ENCODE results near the gene DHX15.

The DHX15 gene

GRCh38 chr4:24560868-24561368 lies 23.4 kb downstream of the DHX15 start:
- H3K18ac ChIP-seq (ENCODE audit: low read length), result no peak overlapping the region
- no peak overlapping the region for H3K23ac ChIP-seq (ENCODE audit: low read length)
- H3K27me3 ChIP-seq (ENCODE audit: insufficient read depth, low read length, poor library complexity), result no peaks in the 10 kb centered on the region
- no peak overlapping the region for H2AK5ac ChIP-seq (ENCODE audit: low read length)
- H3K4ac ChIP-seq (ENCODE audit: low read depth, low read length), result no peak overlapping the region
- no peak overlapping the region for H3K9ac ChIP-seq (ENCODE audit: low read length)
- no peak overlapping the region for H2BK5ac ChIP-seq (ENCODE audit: low read length)
- H3K79me2 ChIP-seq (ENCODE audit: control insufficient read depth, insufficient read depth, low read length), result peaks cover 80% of the 10 kb centered on the region
- H3K4me3 ChIP-seq (ENCODE audit: low read length), result no peak overlapping the region
- no peak overlapping the region for H2BK120ac ChIP-seq (ENCODE audit: low read depth, low read length)
- no CpG with 5 or more reads among the region's 3 CpGs for WGBS (ENCODE audit: extremely low coverage, insufficient coverage, low lambda C conversion rate)
- no peak overlapping the region for H4K8ac ChIP-seq (ENCODE audit: low read depth, low read length)
- H3K56ac ChIP-seq (ENCODE audit: low read length), result no peak overlapping the region
- peaks cover 2% of the 10 kb centered on the region for H3K79me1 ChIP-seq (ENCODE audit: low read length)
- DNase-seq, result no peak
- no peaks in the 10 kb centered on the region for H3K36me3 ChIP-seq (ENCODE audit: control insufficient read depth, insufficient read depth, low read length)
- no peak overlapping the region for H2BK15ac ChIP-seq (replicated peaks; ENCODE audit: low read depth)
- no peak overlapping the region for H3K27ac ChIP-seq (ENCODE audit: low read depth, low read length)
- H4K5ac ChIP-seq (ENCODE audit: low read length), result no peak overlapping the region
- no peaks in the 10 kb centered on the region for H3K4me1 ChIP-seq (ENCODE audit: control insufficient read depth, low read depth, low read length)
- H3K4me2 ChIP-seq (ENCODE audit: low read length), result no peak overlapping the region

DNA sequence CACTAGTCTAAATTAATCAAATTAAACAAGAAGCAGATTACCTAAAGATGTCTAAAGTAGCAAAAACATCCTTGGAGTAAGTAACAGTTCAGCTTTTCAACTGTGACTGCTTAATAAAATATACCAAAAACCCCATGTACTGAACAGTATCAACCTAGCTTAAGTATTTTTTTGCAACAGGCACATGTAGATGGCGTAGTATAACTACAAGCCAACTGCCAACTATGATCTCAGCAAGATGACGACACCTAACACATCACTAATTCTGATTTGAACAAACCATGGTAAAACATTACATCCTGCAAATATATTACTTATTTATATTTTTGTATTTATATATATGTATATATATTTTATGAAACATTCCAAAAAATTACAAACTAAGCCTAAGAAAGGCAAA lies 24.5 kb downstream of the DHX15 start:
- no peak overlapping the region for H4K8ac ChIP-seq (ENCODE audit: low read depth, low read length)
- H4K5ac ChIP-seq (ENCODE audit: low read length), result no peak overlapping the region
- H3K23ac ChIP-seq (ENCODE audit: low read length), result no peak overlapping the region
- no peak overlapping the region for H2BK15ac ChIP-seq (replicated peaks; ENCODE audit: low read depth)
- WGBS (ENCODE audit: extremely low coverage, insufficient coverage, low lambda C conversion rate), result no CpG with 5 or more reads among the region's 2 CpGs
- no peak overlapping the region for H3K27ac ChIP-seq (ENCODE audit: low read depth, low read length)
- H3K18ac ChIP-seq (ENCODE audit: low read length), result no peak overlapping the region
- H2AK5ac ChIP-seq (ENCODE audit: low read length), result no peak overlapping the region
- no peak overlapping the region for H3K4me3 ChIP-seq (ENCODE audit: low read length)
- peaks cover 76% of the 10 kb centered on the region for H3K79me2 ChIP-seq (ENCODE audit: control insufficient read depth, insufficient read depth, low read length)
- no peaks in the 10 kb centered on the region for H3K4me1 ChIP-seq (ENCODE audit: control insufficient read depth, low read depth, low read length)
- H3K27me3 ChIP-seq (ENCODE audit: insufficient read depth, low read length, poor library complexity), result no peaks in the 10 kb centered on the region
- H3K56ac ChIP-seq (ENCODE audit: low read length), result no peak overlapping the region
- H3K9ac ChIP-seq (ENCODE audit: low read length), result no peak overlapping the region
- H3K79me1 ChIP-seq (ENCODE audit: low read length), result no peaks in the 10 kb centered on the region
- DNase-seq, result no peak
- no peak overlapping the region for H2BK120ac ChIP-seq (ENCODE audit: low read depth, low read length)
- H3K4ac ChIP-seq (ENCODE audit: low read depth, low read length), result no peak overlapping the region
- no peaks in the 10 kb centered on the region for H3K36me3 ChIP-seq (ENCODE audit: control insufficient read depth, insufficient read depth, low read length)
- H3K4me2 ChIP-seq (ENCODE audit: low read length), result no peak overlapping the region
- H2BK5ac ChIP-seq (ENCODE audit: low read length), result no peak overlapping the region

DNA sequence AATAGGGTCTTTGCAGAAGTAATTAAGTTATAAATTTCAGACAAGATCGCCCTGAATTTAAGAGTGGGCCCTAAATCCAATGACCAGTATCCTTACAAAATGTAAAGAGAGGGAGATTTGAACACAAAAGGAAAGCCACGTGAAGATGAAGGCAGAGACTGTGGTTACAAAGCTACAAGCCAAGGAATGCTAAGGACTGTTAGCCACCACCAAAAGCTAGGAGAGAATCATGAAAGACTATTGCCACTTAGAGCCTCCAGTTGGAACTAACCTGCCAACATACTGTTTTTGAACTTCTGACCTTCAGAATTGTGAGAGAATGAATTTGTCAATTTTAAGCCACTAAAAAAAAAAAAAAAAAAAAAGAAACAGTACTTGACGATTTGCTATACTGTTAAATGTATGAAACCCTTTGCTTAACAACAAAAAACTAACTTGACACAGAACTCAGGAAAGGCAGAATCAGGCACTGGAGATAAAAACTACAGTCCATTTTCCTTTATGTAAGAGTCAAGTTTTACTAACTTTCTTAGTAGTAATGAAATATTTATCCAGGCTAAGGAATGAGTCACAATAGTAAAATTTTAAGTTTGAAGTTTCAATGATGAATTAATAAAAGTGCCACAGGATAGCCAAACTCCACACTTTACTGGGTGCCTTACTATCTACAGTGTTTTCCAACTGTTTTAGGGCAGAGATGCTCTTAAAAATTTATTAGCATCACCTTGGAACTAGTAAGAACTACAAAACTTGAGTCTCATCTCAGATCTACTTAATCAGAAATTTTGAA lies 25.1 kb downstream of the DHX15 start:
- no peak for DNase-seq
- Histone ChIP-seq H3K56ac (ENCODE audit: low read length) (no peak overlapping the region), H3K79me2 (ENCODE audit: control insufficient read depth, insufficient read depth, low read length) (peaks cover 74% of the 10 kb centered on the region), H3K27me3 (ENCODE audit: insufficient read depth, low read length, poor library complexity) (no peaks in the 10 kb centered on the region), H3K18ac (ENCODE audit: low read length) (no peak overlapping the region), H3K23ac (ENCODE audit: low read length) (no peak overlapping the region), H3K9ac (ENCODE audit: low read length) (no peak overlapping the region), H3K4me3 (ENCODE audit: low read length) (no peak overlapping the region), H3K36me3 (ENCODE audit: control insufficient read depth, insufficient read depth, low read length) (no peaks in the 10 kb centered on the region), H3K4ac (ENCODE audit: low read depth, low read length) (no peak overlapping the region), H3K27ac (ENCODE audit: low read depth, low read length) (no peak overlapping the region), H4K5ac (ENCODE audit: low read length) (no peak overlapping the region), H4K8ac (ENCODE audit: low read depth, low read length) (no peak overlapping the region), H2BK5ac (ENCODE audit: low read length) (no peak overlapping the region), H3K79me1 (ENCODE audit: low read length) (no peaks in the 10 kb centered on the region), H2BK120ac (ENCODE audit: low read depth, low read length) (no peak overlapping the region), H2AK5ac (ENCODE audit: low read length) (no peak overlapping the region), H3K4me1 (ENCODE audit: control insufficient read depth, low read depth, low read length) (no peaks in the 10 kb centered on the region), H2BK15ac (replicated peaks; ENCODE audit: low read depth) (no peak overlapping the region), H3K4me2 (ENCODE audit: low read length) (no peak overlapping the region)
- WGBS (ENCODE audit: extremely low coverage, insufficient coverage, low lambda C conversion rate), result no CpG with 5 or more reads among the region's 3 CpGs

DNA sequence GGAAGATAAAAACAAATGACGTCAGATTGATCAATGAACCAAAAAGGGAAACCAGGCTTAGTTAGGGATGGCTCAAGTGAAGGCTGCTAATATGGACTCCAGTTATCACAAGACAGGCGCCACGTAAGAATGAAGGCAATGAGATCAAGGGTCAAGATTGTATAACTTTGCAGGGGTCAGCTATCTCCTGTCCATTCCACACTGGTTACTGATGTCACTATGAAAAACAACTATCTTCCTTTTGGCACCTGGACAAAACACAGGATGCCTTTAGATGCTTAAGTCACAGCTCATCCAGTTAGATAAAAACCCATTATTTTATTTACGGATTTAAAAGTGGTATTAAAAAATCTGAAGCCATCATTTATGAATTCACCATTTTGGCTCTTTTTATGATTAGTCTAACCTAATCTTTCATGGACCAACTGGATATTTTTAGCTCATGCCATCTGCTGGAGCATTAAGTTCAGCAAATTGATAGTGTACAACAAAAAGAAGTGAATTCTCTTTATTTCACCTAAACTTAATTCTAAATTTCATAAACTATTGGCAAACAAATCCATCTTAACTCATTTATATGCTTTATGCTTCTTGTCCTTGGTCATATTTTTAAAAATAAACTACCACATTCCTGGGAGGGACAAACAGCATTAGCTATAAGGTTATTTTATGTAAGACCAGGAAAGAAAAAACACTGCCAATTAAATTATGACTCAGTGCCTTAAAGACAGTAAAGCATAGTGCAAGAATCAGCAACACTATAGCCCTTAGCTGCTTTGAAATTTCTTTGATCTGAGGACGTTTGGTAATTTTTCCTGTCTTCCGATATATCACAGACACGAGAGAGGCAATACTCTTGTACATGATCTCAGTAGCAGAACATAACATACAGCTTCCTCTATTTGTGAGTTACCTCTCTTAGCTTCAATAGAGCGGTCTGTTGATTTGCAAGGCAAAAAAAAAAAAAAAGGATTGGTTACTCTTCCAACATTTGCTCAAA lies 27.0 kb downstream of the DHX15 start:
- Histone ChIP-seq H3K27ac (ENCODE audit: low read depth, low read length) (no peak overlapping the region), H2BK5ac (ENCODE audit: low read length) (no peak overlapping the region), H2BK15ac (replicated peaks; ENCODE audit: low read depth) (no peak overlapping the region), H3K4me3 (ENCODE audit: low read length) (no peak overlapping the region), H4K5ac (ENCODE audit: low read length) (no peak overlapping the region), H3K27me3 (ENCODE audit: insufficient read depth, low read length, poor library complexity) (no peaks in the 10 kb centered on the region), H4K8ac (ENCODE audit: low read depth, low read length) (no peak overlapping the region), H3K4me2 (ENCODE audit: low read length) (no peak overlapping the region), H3K9ac (ENCODE audit: low read length) (no peak overlapping the region), H3K79me1 (ENCODE audit: low read length) (no peaks in the 10 kb centered on the region), H3K18ac (ENCODE audit: low read length) (no peak overlapping the region), H3K4me1 (ENCODE audit: control insufficient read depth, low read depth, low read length) (no peaks in the 10 kb centered on the region), H3K79me2 (ENCODE audit: control insufficient read depth, insufficient read depth, low read length) (peaks cover 73% of the 10 kb centered on the region), H3K23ac (ENCODE audit: low read length) (no peak overlapping the region), H3K4ac (ENCODE audit: low read depth, low read length) (no peak overlapping the region), H3K56ac (ENCODE audit: low read length) (no peak overlapping the region), H2BK120ac (ENCODE audit: low read depth, low read length) (no peak overlapping the region), H3K36me3 (ENCODE audit: control insufficient read depth, insufficient read depth, low read length) (no peaks in the 10 kb centered on the region), H2AK5ac (ENCODE audit: low read length) (no peak overlapping the region)
- DNase-seq, result no peak
- no CpG with 5 or more reads among the region's 8 CpGs for WGBS (ENCODE audit: extremely low coverage, insufficient coverage, low lambda C conversion rate)

DNA sequence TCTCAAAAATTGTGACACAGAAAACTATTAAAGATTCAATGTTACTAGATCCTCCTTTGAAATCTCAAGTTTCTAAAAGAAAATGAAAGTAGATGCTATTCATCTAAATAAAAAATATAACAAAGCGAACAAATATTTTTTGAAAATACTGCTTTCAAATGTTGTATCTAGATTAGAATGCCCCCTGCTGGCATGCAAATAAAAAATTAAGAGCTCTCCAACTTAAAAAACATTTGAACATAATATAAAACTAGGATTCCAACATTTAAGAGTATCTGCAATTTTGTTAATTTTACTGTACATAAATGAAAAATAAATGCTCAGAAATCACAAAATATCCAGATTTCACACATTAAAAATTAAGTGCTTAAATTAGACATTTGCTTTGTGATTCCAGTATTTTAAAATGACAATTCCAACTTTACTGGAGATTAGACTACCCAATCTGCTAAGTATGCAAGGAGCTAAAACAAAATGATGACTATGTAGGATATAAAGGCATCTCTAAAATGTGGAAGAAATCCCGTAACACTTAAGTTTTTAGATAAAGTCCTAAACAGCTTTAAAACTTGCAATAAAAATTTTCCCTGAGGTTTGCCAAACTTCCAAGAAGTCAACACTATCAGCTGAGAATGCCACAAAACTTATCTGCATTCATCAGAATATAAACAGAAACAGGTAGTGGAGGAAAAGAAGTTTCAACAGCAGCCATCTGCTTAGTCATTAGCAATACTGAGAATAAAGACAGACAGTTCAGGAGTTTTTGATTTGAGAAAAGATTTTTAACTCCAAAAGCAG lies 32.7 kb downstream of the DHX15 start:
- H3K9ac ChIP-seq (ENCODE audit: low read length), result no peak overlapping the region
- peaks cover 1% of the 10 kb centered on the region for H3K79me1 ChIP-seq (ENCODE audit: low read length)
- H2BK15ac ChIP-seq (replicated peaks; ENCODE audit: low read depth), result no peak overlapping the region
- no peak for DNase-seq
- no peak overlapping the region for H3K56ac ChIP-seq (ENCODE audit: low read length)
- no peak overlapping the region for H3K18ac ChIP-seq (ENCODE audit: low read length)
- H3K4me2 ChIP-seq (ENCODE audit: low read length), result no peak overlapping the region
- H3K27me3 ChIP-seq (ENCODE audit: insufficient read depth, low read length, poor library complexity), result no peaks in the 10 kb centered on the region
- no peak overlapping the region for H3K4me3 ChIP-seq (ENCODE audit: low read length)
- H3K79me2 ChIP-seq (ENCODE audit: control insufficient read depth, insufficient read depth, low read length), result peaks cover 55% of the 10 kb centered on the region
- no peak overlapping the region for H3K4ac ChIP-seq (ENCODE audit: low read depth, low read length)
- no peak overlapping the region for H4K8ac ChIP-seq (ENCODE audit: low read depth, low read length)
- H3K36me3 ChIP-seq (ENCODE audit: control insufficient read depth, insufficient read depth, low read length), result peaks cover 3% of the 10 kb centered on the region
- no peak overlapping the region for H2BK120ac ChIP-seq (ENCODE audit: low read depth, low read length)
- H4K5ac ChIP-seq (ENCODE audit: low read length), result no peak overlapping the region
- H3K4me1 ChIP-seq (ENCODE audit: control insufficient read depth, low read depth, low read length), result peaks cover 2% of the 10 kb centered on the region
- no peak overlapping the region for H2BK5ac ChIP-seq (ENCODE audit: low read length)
- WGBS (ENCODE audit: extremely low coverage, insufficient coverage, low lambda C conversion rate), result no CpG with 5 or more reads among the region's 2 CpGs
- no peak overlapping the region for H2AK5ac ChIP-seq (ENCODE audit: low read length)
- H3K27ac ChIP-seq (ENCODE audit: low read depth, low read length), result no peak overlapping the region
- no peak overlapping the region for H3K23ac ChIP-seq (ENCODE audit: low read length)

Measured in mesendoderm (in vitro differentiated cells).